8988T (cell line): Measurements from ENCODE around the gene MFN2.

Experiments used
- DNase-seq: peaks from one replicate; pipeline ENCODE4 v3.0.0; 2011

Gene MFN2

DNA sequence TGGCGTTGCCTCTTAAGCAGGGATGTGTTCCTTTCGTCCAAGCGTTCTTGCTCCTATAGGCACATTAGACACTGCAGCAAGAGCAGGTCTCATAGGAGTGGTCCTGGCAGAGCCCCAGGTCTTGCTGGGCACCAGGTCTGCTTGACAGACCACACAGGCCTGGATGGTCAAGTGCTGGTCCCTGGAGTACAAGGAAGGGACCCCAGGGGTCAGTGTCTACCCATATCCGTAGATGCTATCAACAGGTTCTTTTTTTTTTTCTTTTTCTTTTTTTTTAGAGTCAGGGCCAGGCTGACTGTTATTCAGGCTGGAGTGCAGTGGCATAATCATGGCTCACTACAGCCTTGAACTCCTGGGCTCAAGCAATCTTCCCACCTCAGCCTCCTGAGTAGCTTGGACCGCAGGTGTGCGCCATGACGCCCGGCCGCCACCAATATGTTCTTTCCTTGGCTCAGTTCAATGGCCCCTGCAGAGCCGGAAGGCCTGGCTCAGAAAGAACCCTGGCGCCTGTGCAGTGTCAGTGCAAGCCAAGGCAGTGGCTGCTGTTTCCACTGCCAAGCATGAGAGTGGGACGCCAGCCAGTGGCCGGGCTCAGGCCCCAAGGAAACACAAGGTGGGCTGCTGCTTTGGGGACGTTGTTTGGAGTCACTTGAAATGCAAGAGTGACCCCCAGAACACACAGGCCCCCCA, 72.9 kb downstream of the MFN2 start:
- no peak for DNase-seq

DNA sequence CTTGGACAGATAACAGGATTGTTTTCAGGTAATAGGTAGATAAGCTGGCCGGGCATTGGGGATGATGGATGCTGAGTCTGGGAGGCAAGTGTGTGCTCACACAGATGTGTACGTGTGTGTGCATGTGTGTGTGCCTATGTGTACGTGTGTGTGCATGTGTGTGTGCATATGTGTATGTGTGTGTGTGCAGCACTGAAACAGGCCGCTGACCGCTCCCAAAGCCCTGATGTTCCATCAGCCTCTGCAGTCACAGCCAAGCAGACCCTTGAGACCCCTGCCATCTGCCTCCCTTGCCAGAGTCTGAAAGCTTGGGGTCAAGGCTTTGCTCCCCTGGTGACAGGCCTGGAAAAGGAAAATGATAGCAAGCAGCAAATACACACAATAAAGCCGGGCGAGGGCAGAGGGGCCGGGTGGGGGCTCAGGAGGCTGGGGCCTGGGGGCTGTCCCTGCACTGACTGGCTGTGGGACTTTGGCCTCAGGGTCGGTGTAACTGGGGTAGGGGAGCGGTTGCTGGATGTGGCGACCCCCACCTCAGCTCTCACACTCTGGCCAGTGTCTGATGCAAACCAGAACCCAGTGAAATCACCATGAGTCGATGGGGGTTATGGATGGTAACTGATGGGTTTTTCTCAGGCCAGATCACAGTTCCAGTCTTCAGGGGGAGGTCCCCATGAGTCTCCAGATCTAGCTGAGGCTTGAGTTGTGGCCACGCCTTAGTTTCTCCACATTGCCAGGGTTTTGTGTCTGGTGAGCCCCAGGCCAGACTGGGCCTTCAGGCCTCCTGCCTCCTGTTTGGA, 73.7 kb downstream of the MFN2 start:
- no peak for DNase-seq

DNA sequence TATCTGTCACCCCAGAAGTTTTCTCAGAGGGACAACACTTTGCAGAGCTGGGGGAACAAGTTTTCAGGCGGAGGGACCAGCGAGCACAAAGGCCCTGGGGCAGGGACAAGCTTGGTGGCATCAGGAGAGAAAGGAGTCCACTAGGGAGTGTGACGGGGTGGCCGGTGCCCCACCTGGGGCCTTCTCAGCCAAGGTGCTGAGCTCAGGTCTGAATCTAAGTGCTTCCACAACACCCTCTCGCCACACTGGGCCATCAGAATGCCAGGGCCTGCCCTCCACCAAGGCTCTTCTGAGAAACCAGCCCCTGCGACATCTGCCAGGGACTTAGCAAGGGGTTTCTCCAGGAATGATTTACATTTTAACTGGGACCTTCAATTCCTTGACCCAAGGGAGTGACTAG, 75.0 kb downstream of the MFN2 start:
- no peak for DNase-seq

DNA sequence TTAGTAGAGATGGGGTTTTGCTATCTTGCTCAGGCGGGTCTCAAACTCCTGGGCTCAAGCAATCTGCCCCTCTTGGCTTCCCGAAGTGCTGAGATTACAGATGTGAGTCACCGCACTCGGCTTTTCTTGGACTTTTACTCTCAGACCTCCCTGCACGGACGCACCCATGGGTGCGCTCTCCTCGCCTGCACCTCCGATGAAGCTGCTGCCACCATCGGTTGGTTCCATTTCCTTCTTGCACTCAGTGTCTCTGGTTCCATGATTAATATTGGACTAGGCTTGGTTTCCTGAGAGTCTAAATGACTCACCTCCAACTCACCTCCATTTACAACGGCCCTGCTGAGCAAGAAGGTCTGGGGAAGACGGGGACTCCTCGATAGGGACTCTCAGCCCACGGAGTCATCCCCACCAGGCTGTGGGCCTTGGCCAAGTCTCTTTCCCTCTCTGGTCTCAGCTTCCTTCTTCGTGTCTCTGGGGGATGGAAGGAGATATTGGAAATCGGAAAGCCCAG, 76.1 kb downstream of the MFN2 start:
- DNase-seq: no peak

DNA sequence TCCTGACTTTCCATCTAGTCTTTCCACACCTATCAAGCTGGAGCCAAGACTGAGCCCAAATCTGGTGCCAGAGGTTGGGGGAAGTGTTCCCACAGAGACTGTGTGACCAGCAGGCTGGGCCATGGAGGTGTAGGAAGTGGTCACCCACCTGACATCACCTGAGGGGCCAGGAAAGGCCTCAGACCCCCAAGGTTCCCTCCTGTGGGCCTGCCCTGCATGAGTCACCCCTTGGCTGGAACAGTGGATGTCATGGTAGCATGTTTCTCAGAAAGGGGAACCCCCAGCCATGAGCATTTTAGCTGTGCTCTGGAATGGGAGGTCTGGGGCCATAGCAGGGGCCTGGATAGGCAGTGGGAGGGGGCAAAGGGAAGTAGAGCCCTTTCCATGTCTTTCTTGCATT, 77.1 kb downstream of the MFN2 start:
- no peak for DNase-seq

DNA sequence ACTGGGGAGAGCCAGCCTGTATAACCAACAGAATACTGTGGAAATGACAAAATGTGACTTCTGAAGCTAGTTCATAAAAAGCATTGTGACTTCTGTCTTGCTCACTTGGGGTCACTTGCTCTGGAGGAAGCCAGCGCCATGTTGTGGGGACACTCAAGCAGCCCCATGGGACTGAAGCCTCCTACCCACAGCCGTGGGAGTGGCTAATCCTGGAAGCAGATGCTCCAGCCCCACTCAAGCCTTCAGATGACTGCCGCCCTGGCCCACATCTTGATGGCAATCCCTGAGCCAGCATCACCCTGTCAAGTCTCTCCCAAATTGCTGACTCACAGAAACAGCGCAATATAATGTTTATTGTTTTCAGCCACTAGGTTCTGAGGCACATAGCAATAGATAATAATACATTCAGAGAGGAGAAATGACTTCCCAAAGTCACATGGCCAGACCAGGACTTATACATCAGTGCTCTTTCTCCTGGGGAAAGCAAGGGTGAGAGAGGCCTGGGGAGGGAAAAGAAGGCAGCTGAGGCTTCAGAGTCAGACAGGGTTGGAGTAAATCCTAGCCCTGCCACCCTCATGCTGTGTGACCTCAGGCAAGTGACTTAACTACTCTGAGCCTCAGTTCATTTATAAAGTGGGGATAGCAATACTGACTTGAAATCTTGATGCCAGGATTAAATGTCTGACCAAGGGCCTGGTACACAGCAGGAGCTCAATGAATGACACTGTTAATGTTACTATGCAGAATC, 77.9 kb downstream of the MFN2 start:
- no peak for DNase-seq

DNA sequence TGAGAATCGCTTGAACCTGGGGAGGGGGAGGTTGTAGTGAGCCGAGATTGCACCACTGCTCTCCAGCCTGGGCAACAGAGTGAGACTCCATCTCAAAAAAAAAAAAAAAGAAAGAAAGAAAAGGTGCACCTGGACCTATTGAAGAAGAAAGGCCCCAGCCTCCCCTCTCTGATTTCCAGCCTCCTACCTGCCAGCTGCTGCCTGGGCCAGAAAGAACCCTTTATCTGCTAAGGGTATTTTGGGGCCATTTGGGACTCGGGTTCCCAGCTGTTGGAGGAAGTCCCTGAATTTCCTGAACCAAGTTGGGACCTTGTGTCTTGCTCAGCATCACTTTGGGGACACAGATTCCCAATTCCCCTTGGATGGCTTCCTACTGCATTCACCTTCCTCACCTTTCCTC, 79.0 kb downstream of the MFN2 start:
- no peak for DNase-seq

DNA sequence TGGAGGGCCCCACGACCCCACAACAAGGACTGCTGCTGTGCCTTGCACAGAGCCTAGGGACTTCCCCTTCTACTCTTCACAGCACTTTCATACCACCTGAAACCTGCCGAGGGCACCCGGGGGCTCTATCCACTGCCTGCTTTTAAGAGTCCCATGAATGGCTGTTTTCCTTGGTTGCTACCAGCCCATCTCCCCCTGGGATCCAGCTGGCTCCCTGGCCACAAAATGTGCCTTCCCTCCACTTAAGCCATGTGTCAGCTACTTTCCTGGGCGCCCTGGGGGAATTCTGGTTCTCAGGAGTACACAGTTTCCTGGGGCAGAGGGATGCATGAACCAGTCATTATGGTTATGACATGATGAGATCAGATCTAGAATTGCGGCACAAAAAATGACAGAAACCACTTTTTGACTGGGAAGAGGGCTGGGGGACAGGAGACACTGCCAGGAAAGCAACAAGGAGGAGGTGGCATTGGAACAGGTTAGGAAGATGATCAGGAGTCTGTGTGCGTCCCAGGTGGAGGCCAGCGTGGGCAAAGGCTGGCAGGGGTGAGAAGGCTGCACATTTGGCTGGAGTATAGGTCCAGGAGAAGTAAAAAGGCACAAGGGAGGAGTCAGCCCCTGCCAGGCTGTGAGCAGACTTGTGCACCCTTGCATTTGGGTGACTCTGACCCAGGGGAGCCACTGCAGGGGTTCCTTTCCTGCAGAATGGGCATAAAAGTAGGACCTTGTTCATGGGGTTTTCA, 79.6 kb downstream of the MFN2 start:
- no peak for DNase-seq

DNA sequence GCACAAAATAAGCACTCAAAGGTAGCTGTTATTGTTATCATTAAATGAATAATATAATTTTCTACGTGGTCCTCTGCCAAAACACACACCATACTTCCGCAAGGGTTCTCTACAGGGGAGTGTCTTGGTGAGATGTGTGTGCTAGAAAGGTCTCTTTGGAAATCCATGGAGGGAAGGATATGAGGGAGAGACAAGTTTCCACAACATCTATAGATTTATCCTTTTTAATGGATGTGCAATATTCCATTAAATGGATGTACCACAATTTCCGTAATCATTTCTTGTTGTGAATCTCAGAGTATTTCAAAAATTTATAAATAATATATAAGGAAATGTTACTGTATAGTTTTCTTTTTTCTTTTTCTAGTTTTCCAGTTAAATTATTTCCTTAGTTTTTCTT, 80.3 kb downstream of the MFN2 start:
- DNase-seq: no peak
